Measurements from ENCODE around the gene RUBCN. TPM values are rescaled to one million over a fixed set of nuclear protein-coding genes. Genes with fewer than 3 reads are reported as not detected.

Gene RUBCN
- total RNA-seq, 2 experiments from 2014 or later: 20.8 to 22.0 TPM

GRCh38 chr3:197749601-197750395, 13.1 kb upstream of the RUBCN start, which contains the start of gene FYTTD1:
TSS of gene FYTTD1 (plus strand) at chr3:197749883. CDS start at chr3:197749972, 89 bp downstream.
- no peaks in the 10 kb centered on the region for H3K36me3 Mint-ChIP-seq (ENCODE audit: low read depth)
- CTCF ChIA-PET: interaction anchor here (0.8 to 1.4 kb wide), 5 partner anchors 34 to 55 kb away, joined by 3 to 6 read pairs (median 3); partner anchors contain the start of gene LRCH3
- intact Hi-C loops (cut with micrococcal nuclease): loop anchor here (1.0 kb wide), 3 partner anchors 12 to 53 kb away; no protein-coding TSS in a partner anchor
- H3K9me3 Mint-ChIP-seq: no peaks in the 10 kb centered on the region
- H3K27ac Mint-ChIP-seq: peak within 1 kb of the TSS; percentile 83
- peak within 1 kb of the TSS; percentile 93 for H3K4me3 Mint-ChIP-seq
- peak; percentile 81 for DNase-seq
- peaks cover 30% of the 10 kb centered on the region for H3K4me1 Mint-ChIP-seq (ENCODE audit: low read depth)
- no peaks in the 10 kb centered on the region for H3K27me3 Mint-ChIP-seq (ENCODE audit: low read depth)

- peak overlapping the region; percentile 93 for H3K4me3 Mint-ChIP-seq
- H3K27ac Mint-ChIP-seq: peak overlapping the region; percentile 75
- H3K27me3 Mint-ChIP-seq (ENCODE audit: low read depth): no peaks in the 10 kb centered on the region
- no peaks in the 10 kb centered on the region for H3K9me3 Mint-ChIP-seq
- peaks cover 28% of the 10 kb centered on the region for H3K4me1 Mint-ChIP-seq (ENCODE audit: low read depth)
- CTCF ChIA-PET: interaction anchor here (1.1 to 1.4 kb wide), 2 partner anchors 37 to 55 kb away, joined by 3 to 6 read pairs; no protein-coding TSS in a partner anchor
- H3K36me3 Mint-ChIP-seq (ENCODE audit: low read depth): no peaks in the 10 kb centered on the region
- intact Hi-C loops (cut with micrococcal nuclease): loop anchor here (1.0 kb wide), 3 partner anchors 12 to 53 kb away; no protein-coding TSS in a partner anchor
- DNase-seq: peak; percentile 69
These were observed 12.6 kb upstream of the RUBCN start for GRCh38 chr3:197749315-197749600.

GRCh38 chr3:197748597-197749314, 12.1 kb upstream of the RUBCN start:
- intact Hi-C loops (cut with micrococcal nuclease): loop anchor here (1.0 kb wide), 3 partner anchors 11 to 54 kb away; no protein-coding TSS in a partner anchor
- DNase-seq: no peak
- Mint-ChIP-seq H3K27me3 (ENCODE audit: low read depth) (no peaks in the 10 kb centered on the region), H3K36me3 (ENCODE audit: low read depth) (no peaks in the 10 kb centered on the region), H3K27ac (peak overlapping the region; percentile 75), H3K4me1 (ENCODE audit: low read depth) (peaks cover 24% of the 10 kb centered on the region), H3K9me3 (no peaks in the 10 kb centered on the region), H3K4me3 (peak overlapping the region; percentile 93)
- CTCF ChIA-PET: interaction anchor here (0.6 to 1.4 kb wide), 3 partner anchors 37 to 62 kb away, joined by 3 to 6 read pairs (median 3); no protein-coding TSS in a partner anchor

GRCh38 chr3:197746801-197747237, 10.1 kb upstream of the RUBCN start:
- no peaks in the 10 kb centered on the region for H3K9me3 Mint-ChIP-seq
- no peaks in the 10 kb centered on the region for H3K36me3 Mint-ChIP-seq (ENCODE audit: low read depth)
- intact Hi-C loops (cut with micrococcal nuclease): no loop called here
- no peak overlapping the region for H3K4me3 Mint-ChIP-seq
- H3K4me1 Mint-ChIP-seq (ENCODE audit: low read depth): peaks cover 12% of the 10 kb centered on the region
- H3K27me3 Mint-ChIP-seq (ENCODE audit: low read depth): no peaks in the 10 kb centered on the region
- no peak overlapping the region for H3K27ac Mint-ChIP-seq
- DNase-seq: no peak
- CTCF ChIA-PET: interaction anchor here (1.1 kb wide), 1 partner anchor 47 kb away, joined by 3 read pairs; no protein-coding TSS in a partner anchor

GRCh38 chr3:197746209-197746608, 9.5 kb upstream of the RUBCN start:
- intact Hi-C loops (cut with micrococcal nuclease): no loop called here
- Mint-ChIP-seq H3K36me3 (ENCODE audit: low read depth) (no peaks in the 10 kb centered on the region), H3K9me3 (no peaks in the 10 kb centered on the region), H3K4me3 (no peak overlapping the region), H3K27me3 (ENCODE audit: low read depth) (no peaks in the 10 kb centered on the region), H3K27ac (no peak overlapping the region), H3K4me1 (ENCODE audit: low read depth) (peaks cover 9% of the 10 kb centered on the region)
- DNase-seq: no peak
- CTCF ChIA-PET: interaction anchor here (0.8 to 1.1 kb wide), 2 partner anchors 47 to 55 kb away, joined by 3 read pairs; no protein-coding TSS in a partner anchor

GRCh38 chr3:197742787-197743186, 6.1 kb upstream of the RUBCN start:
- no peak for DNase-seq
- CTCF ChIA-PET: no interaction called here
- H3K27ac Mint-ChIP-seq: no peak overlapping the region
- H3K4me1 Mint-ChIP-seq (ENCODE audit: low read depth): peaks cover 7% of the 10 kb centered on the region
- intact Hi-C loops (cut with micrococcal nuclease): no loop called here
- H3K9me3 Mint-ChIP-seq: no peaks in the 10 kb centered on the region
- no peaks in the 10 kb centered on the region for H3K27me3 Mint-ChIP-seq (ENCODE audit: low read depth)
- no peaks in the 10 kb centered on the region for H3K36me3 Mint-ChIP-seq (ENCODE audit: low read depth)
- no peak overlapping the region for H3K4me3 Mint-ChIP-seq

- Mint-ChIP-seq H3K4me3 (peak overlapping the region; percentile 92), H3K27ac (peak overlapping the region; percentile 9), H3K36me3 (ENCODE audit: low read depth) (peaks cover 7% of the 10 kb centered on the region), H3K9me3 (no peaks in the 10 kb centered on the region), H3K27me3 (ENCODE audit: low read depth) (no peaks in the 10 kb centered on the region), H3K4me1 (ENCODE audit: low read depth) (peaks cover 31% of the 10 kb centered on the region)
- CTCF ChIA-PET: no interaction called here
- DNase-seq: no peak
- intact Hi-C loops (cut with micrococcal nuclease): loop anchor here (1.0 to 5.0 kb wide), 2 partner anchors 11 to 224 kb away; partner anchors contain the start of genes FYTTD1 and LMLN
These were observed 1.2 kb upstream of the RUBCN start for GRCh38 chr3:197737749-197738462.

GRCh38 chr3:197737319-197737649, 580 bp upstream of the RUBCN start:
- CTCF ChIA-PET: no interaction called here
- intact Hi-C loops (cut with micrococcal nuclease): loop anchor here (1.0 to 5.0 kb wide), 2 partner anchors 12 to 225 kb away; partner anchors contain the start of genes FYTTD1 and LMLN
- no peaks in the 10 kb centered on the region for H3K9me3 Mint-ChIP-seq
- peaks cover 7% of the 10 kb centered on the region for H3K36me3 Mint-ChIP-seq (ENCODE audit: low read depth)
- peak overlapping the region; percentile 92 for H3K4me3 Mint-ChIP-seq
- H3K27me3 Mint-ChIP-seq (ENCODE audit: low read depth): no peaks in the 10 kb centered on the region
- H3K4me1 Mint-ChIP-seq (ENCODE audit: low read depth): peaks cover 31% of the 10 kb centered on the region
- H3K27ac Mint-ChIP-seq: peak overlapping the region; percentile 9
- no peak for DNase-seq

GRCh38 chr3:197736010-197736490, 654 bp downstream of the RUBCN start:
- intact Hi-C loops (cut with micrococcal nuclease): loop anchor here (1.0 to 5.0 kb wide), 3 partner anchors 24 to 226 kb away; partner anchors contain the start of gene LMLN

GRCh38 chr3:197734667-197735318, 1.9 kb downstream of the RUBCN start:
- CTCF ChIA-PET: interaction anchor here (1.4 kb wide), 2 partner anchors 11 to 22 kb away, joined by 3 read pairs; no protein-coding TSS in a partner anchor
- intact Hi-C loops (cut with micrococcal nuclease): loop anchor here (5.0 kb wide), 1 partner anchor 228 kb away; the partner anchor contains the start of gene LMLN
- Mint-ChIP-seq H3K27me3 (ENCODE audit: low read depth) (no peaks in the 10 kb centered on the region), H3K9me3 (no peaks in the 10 kb centered on the region), H3K27ac (no peak overlapping the region), H3K4me3 (peak overlapping the region; percentile 35), H3K36me3 (ENCODE audit: low read depth) (peaks cover 7% of the 10 kb centered on the region), H3K4me1 (ENCODE audit: low read depth) (peaks cover 45% of the 10 kb centered on the region)
- no peak for DNase-seq

More at GRCh38 chr3:197736010-197736490, 654 bp downstream of the RUBCN start:
- H3K4me3 Mint-ChIP-seq: peak overlapping the region; percentile 92
- H3K27me3 Mint-ChIP-seq (ENCODE audit: low read depth): no peaks in the 10 kb centered on the region
- peaks cover 7% of the 10 kb centered on the region for H3K36me3 Mint-ChIP-seq (ENCODE audit: low read depth)
- H3K27ac Mint-ChIP-seq: peak overlapping the region; percentile 92
- no peaks in the 10 kb centered on the region for H3K9me3 Mint-ChIP-seq
- CTCF ChIA-PET: interaction anchor here (0.6 to 1.4 kb wide), 4 partner anchors 12 to 112 kb away, joined by 3 to 4 read pairs (median 3); no protein-coding TSS in a partner anchor
- peaks cover 36% of the 10 kb centered on the region for H3K4me1 Mint-ChIP-seq (ENCODE audit: low read depth)
- DNase-seq: peak; percentile 68

- CTCF ChIA-PET: no interaction called here
- Mint-ChIP-seq H3K27me3 (ENCODE audit: low read depth) (no peaks in the 10 kb centered on the region), H3K4me3 (no peak overlapping the region), H3K36me3 (ENCODE audit: low read depth) (peaks cover 7% of the 10 kb centered on the region), H3K27ac (no peak overlapping the region), H3K9me3 (no peaks in the 10 kb centered on the region), H3K4me1 (ENCODE audit: low read depth) (peaks cover 48% of the 10 kb centered on the region)
- DNase-seq: no peak
- intact Hi-C loops (cut with micrococcal nuclease): no loop called here
These were observed 3.7 kb downstream of the RUBCN start for GRCh38 chr3:197733042-197733441.

Measured in activated naive CD4-positive, alpha-beta T cell treated with anti-CD3 and anti-CD28 coated beads for 36 hours (primary cell).